PC-3 (cell line): ENCODE measurements around the gene PRKN. TPM values are rescaled to one million over a fixed set of nuclear protein-coding genes. Genes with fewer than 3 reads are reported as not detected.

Experiments used
- ATAC-seq: fragments of 200-7000 bp; cut with Tn5 transposase; 2 replicates; pipeline ENCODE4 v1.9.1; 2020; ENCODE audit warnings: mild to moderate bottlenecking, moderate library complexity
- BruUV-seq: library from RNA; stranded (reverse); fragments of 400-500 nt; replicated peaks from 2 replicates; lab custom pipeline; 2021; lab: Mats Ljungman, UMichigan
- CTCF ChIA-PET: fragments of 300-600 bp; sonication (Branson Sonifier 250); formaldehyde crosslinking; loops from one replicate; lab custom pipeline; 2022; ENCODE audit warnings: antibody characterized with exemption; lab: Charles Lee
- POLR2A ChIA-PET: fragments of 300-600 bp; sonication (Branson Sonifier 250); formaldehyde crosslinking; loops from one replicate; lab custom pipeline; 2022; ENCODE audit warnings: antibody characterized with exemption; ENCODE audit not compliant: unreplicated experiment; lab: Charles Lee
- DNase-seq: peaks from one replicate; pipeline ENCODE4 v3.0.0-alpha.2; 2015
- H2AFZ ChIP-seq: fragments of 300-600 bp; sonication (generic); 2 replicates; pipeline ENCODE4 v1.6.0; 2016; ENCODE audit warnings: antibody characterized with exemption, low read length
- H3F3A ChIP-seq: fragments of 300-600 bp; sonication (generic); one replicate; pipeline ENCODE4 v1.6.0; 2017; ENCODE audit warnings: antibody characterized with exemption, low read length, control low read depth, mild to moderate bottlenecking; ENCODE audit not compliant: unreplicated experiment
- H3K27ac ChIP-seq: fragments of 300-600 bp; sonication (generic); 2 replicates; pipeline ENCODE4 v1.5.1; 2016; ENCODE audit warnings: mild to moderate bottlenecking, low read length
- H3K27me3 ChIP-seq: fragments of 300-600 bp; sonication (generic); 2 replicates; pipeline ENCODE4 v1.6.1; 2016; ENCODE audit warnings: low read length, mixed read lengths
- H3K36me3 ChIP-seq: fragments of 300-600 bp; sonication (generic); 2 replicates; pipeline ENCODE4 v1.6.1; 2016; ENCODE audit warnings: low read depth, mixed run types, low read length, mixed read lengths
- H3K4me1 ChIP-seq: fragments of 300-600 bp; sonication (generic); 2 replicates; pipeline ENCODE4 v1.5.1; 2016; ENCODE audit warnings: low read length; ENCODE audit not compliant: insufficient read depth
- H3K4me2 ChIP-seq: fragments of 300-600 bp; sonication (generic); 2 replicates; pipeline ENCODE4 v1.6.0; 2016; ENCODE audit warnings: low read length
- H3K4me3 ChIP-seq: fragments of 300-600 bp; sonication (generic); 2 replicates; pipeline ENCODE4 v1.5.1; 2016; ENCODE audit warnings: mild to moderate bottlenecking, low read length, mixed read lengths
- H3K79me2 ChIP-seq: fragments of 300-600 bp; sonication (generic); 2 replicates; pipeline ENCODE4 v1.6.1; 2017; ENCODE audit warnings: low read length, mixed read lengths
- H3K9ac ChIP-seq: fragments of 300-600 bp; sonication (generic); 2 replicates; pipeline ENCODE4 v1.6.0; 2016; ENCODE audit warnings: mild to moderate bottlenecking, low read length
- H3K9me2 ChIP-seq: fragments of 300-600 bp; sonication (generic); replicated peaks from 2 replicates; pipeline ENCODE4 v1.6.1; 2016; ENCODE audit warnings: mixed run types, low read length, mixed read lengths
- H3K9me3 ChIP-seq: fragments of 300-600 bp; sonication (generic); 2 replicates; pipeline ENCODE4 v1.6.1; 2016; ENCODE audit warnings: low read length, mixed read lengths
- H4K20me1 ChIP-seq: fragments of 300-600 bp; sonication (generic); 2 replicates; pipeline ENCODE4 v1.6.1; 2016; ENCODE audit warnings: low read length, mixed read lengths
- CTCF ChIP-seq: fragments of 300-600 bp; sonication (generic); conservative IDR thresholded peaks from 2 replicates; pipeline ENCODE4 v1.5.1; 2017; ENCODE audit warnings: antibody characterized with exemption, low read depth, mild to moderate bottlenecking, low read length
- EZH2 ChIP-seq: fragments of 300-600 bp; sonication (generic); IDR thresholded peaks from one replicate; pipeline ENCODE4 v1.6.1; 2017; ENCODE audit warnings: antibody characterized with exemption, mild to moderate bottlenecking, low read length; ENCODE audit not compliant: unreplicated experiment
- EZH2phosphoT487 ChIP-seq: fragments of 300-600 bp; sonication (generic); IDR thresholded peaks from 2 replicates; pipeline ENCODE4 v1.6.1; 2018; ENCODE audit warnings: mild to moderate bottlenecking, antibody characterized with exemption, low read length, borderline replicate concordance
- intact Hi-C: fragments of 100-400 bp; cut with micrococcal nuclease; formaldehyde crosslinking; loops from 2 replicates; pipeline ENCODE4 v1.9.0; 2023
- total RNA-seq: library from RNA; depleted of rRNA; stranded (reverse); fragments of >200 nt; gene quantifications from 2 replicates; pipeline ENCODE4 v1.2.3, GENCODE V29; 2014

PRKN gene
- total RNA-seq, 1 experiment from 2014 or later, result not detected

DNA sequence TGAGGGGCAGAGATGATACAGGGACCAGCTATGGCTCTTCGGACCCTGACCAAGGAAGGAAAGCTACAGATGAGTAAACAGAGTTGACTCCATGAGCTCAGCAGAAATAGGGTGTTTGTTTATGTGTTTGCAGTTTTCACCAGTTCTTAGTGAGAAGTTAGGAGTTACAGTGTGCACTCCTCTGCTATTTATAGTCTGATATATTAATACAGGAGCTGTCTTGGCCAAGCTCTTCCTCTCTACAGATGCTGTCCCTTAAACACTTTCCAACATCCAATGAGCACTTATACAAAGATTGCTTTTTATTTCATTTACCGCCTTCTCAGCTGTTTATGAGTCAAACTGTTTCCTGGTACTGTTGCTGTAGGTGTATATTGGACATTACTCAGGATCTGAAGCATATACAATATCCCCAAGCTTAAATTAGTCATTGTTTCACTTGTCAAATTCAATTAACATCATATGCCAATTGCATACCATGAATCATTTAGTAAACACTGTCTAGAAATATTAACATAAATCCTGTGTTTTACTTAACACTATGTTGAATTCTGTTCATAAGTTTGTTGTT, 618.0 kb downstream of the PRKN start:
- Histone ChIP-seq H4K20me1 (no peaks in the 10 kb centered on the region), H3K9ac (no peak overlapping the region), H3K4me1 (no peaks in the 10 kb centered on the region), H3K4me2 (no peak overlapping the region), H3K27me3 (peaks cover 4% of the 10 kb centered on the region; the same call in 1 of the 2 replicates), H3K9me3 (no peaks in the 10 kb centered on the region), H3K4me3 (no peak overlapping the region), H3K79me2 (no peaks in the 10 kb centered on the region), H3K36me3 (no peaks in the 10 kb centered on the region), H3K9me2 (no peaks in the 10 kb centered on the region), H3F3A (no peaks in the 10 kb centered on the region), H2AFZ (no peak overlapping the region), H3K27ac (no peak overlapping the region)
- POLR2A ChIA-PET, result no interaction called here
- no TSS peak for BruUV-seq
- CTCF ChIA-PET, result no interaction called here
- no peak for DNase-seq
- TF ChIP-seq EZH2phosphoT487 (no peak), EZH2 (no peak), CTCF (no peak)
- ATAC-seq, result no peak
- intact Hi-C loops, result no loop called here

- H4K20me1 ChIP-seq, result no peaks in the 10 kb centered on the region
- no peak for ATAC-seq
- DNase-seq, result no peak
- H3K4me3 ChIP-seq, result no peak overlapping the region
- intact Hi-C loops, result no loop called here
- no peak for TF ChIP-seq EZH2
- H3K27ac ChIP-seq, result no peak overlapping the region
- H2AFZ ChIP-seq, result no peak overlapping the region
- H3K9me2 ChIP-seq, result no peaks in the 10 kb centered on the region
- H3F3A ChIP-seq, result no peaks in the 10 kb centered on the region
- H3K36me3 ChIP-seq, result no peaks in the 10 kb centered on the region
- peaks cover 4% of the 10 kb centered on the region; the same call in 1 of the 2 replicates for H3K27me3 ChIP-seq
- no peak overlapping the region for H3K9ac ChIP-seq
- H3K79me2 ChIP-seq, result no peaks in the 10 kb centered on the region
- POLR2A ChIA-PET, result no interaction called here
- CTCF ChIA-PET, result no interaction called here
- H3K4me2 ChIP-seq, result no peak overlapping the region
- BruUV-seq, result no TSS peak
- H3K9me3 ChIP-seq, result no peaks in the 10 kb centered on the region
- H3K4me1 ChIP-seq, result no peaks in the 10 kb centered on the region
Measured at GRCh38 chr6:162108041-162108440, 619.5 kb downstream of the PRKN start.

DNA sequence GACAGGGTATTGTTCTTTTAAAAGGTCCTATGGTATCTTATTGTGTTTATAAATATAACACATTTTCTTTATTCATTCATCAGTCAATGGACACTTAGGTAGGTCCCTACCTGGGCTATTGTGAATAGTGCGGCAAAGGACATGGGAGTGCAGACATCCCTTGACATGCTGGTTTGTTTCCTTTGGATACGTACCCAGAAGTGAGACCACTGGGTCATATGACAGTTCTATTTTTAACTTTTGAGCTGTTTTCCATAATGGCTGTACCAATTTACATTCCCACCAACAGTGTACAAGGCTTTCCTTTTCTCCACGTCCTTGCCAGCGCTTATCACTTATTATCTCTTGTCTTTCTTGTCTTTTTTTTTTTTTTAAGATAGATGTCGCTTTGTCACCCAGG, 627.5 kb downstream of the PRKN start:
- H3K27ac ChIP-seq, result no peak overlapping the region
- no peaks in the 10 kb centered on the region for H3K9me3 ChIP-seq
- TF ChIP-seq EZH2 (no peak), CTCF (no peak), EZH2phosphoT487 (no peak)
- no peak overlapping the region for H2AFZ ChIP-seq
- H3K79me2 ChIP-seq, result no peaks in the 10 kb centered on the region
- no peak for DNase-seq
- intact Hi-C loops, result no loop called here
- no TSS peak for BruUV-seq
- no peak overlapping the region for H3K4me3 ChIP-seq
- H3K9me2 ChIP-seq, result no peaks in the 10 kb centered on the region
- no peaks in the 10 kb centered on the region for H3K4me1 ChIP-seq
- POLR2A ChIA-PET, result no interaction called here
- CTCF ChIA-PET, result no interaction called here
- no peak for ATAC-seq
- H3K4me2 ChIP-seq, result no peak overlapping the region
- H3K9ac ChIP-seq, result no peak overlapping the region
- H3K36me3 ChIP-seq, result no peaks in the 10 kb centered on the region
- no peaks in the 10 kb centered on the region for H3K27me3 ChIP-seq
- no peaks in the 10 kb centered on the region for H4K20me1 ChIP-seq
- no peaks in the 10 kb centered on the region for H3F3A ChIP-seq
